Adipocyte (in vitro differentiated cells): ENCODE data around the gene TMC2.

ENCODE experiments used
- DNase-seq: peaks from one replicate; pipeline ENCODE4 v3.0.0-alpha.2; 2015; ENCODE audit warnings: low read depth
- H3K27me3 ChIP-seq: replicated peaks from 2 replicates; pipeline ENCODE4 v1.7.0; 2013; ENCODE audit warnings: mild to moderate bottlenecking, low read length, moderate library complexity; ENCODE audit not compliant: control insufficient read depth, insufficient read depth
- H3K36me3 ChIP-seq: 2 replicates; pipeline ENCODE4 v1.7.0; 2013; ENCODE audit warnings: low read length, mild to moderate bottlenecking, moderate library complexity; ENCODE audit not compliant: control insufficient read depth, insufficient read depth, severe bottlenecking
- H3K4me1 ChIP-seq: 2 replicates; pipeline ENCODE4 v1.7.0; 2013; ENCODE audit warnings: mild to moderate bottlenecking, low read length, moderate library complexity; ENCODE audit not compliant: control insufficient read depth, insufficient read depth
- H3K4me3 ChIP-seq: 2 replicates; pipeline ENCODE4 v1.7.0; 2013; ENCODE audit warnings: mild to moderate bottlenecking, low read length, moderate library complexity
- H3K9ac ChIP-seq: 2 replicates; pipeline ENCODE4 v1.7.0; 2013; ENCODE audit warnings: mild to moderate bottlenecking, low read length, moderate library complexity
- H3K9me3 ChIP-seq: 2 replicates; pipeline ENCODE4 v1.7.0; 2013; ENCODE audit warnings: mild to moderate bottlenecking, low read length, moderate library complexity; ENCODE audit not compliant: control insufficient read depth

TMC2 gene

DNA sequence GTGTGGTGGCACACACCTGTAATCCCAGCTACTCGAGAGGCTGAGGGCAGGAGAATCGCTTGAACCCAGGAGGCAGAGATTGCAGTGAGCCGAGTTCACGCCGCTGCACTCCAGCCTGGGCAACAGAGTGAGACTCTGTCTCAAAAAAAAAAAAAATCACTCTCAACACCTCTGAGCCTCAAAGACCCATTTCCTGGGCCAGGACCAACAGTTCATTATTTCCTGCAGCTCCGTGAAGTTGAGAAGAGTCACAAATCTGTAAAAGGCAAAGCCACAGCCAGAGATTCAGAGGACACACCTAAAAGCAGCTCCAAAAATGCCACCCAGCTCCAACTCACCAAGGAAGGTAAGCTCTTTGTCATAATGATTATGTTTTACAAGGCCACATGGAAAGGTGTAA lies 100.9 kb downstream of the TMC2 start:
- H3K4me3 ChIP-seq = no peak overlapping the region
- H3K9ac ChIP-seq = no peak overlapping the region
- no peaks in the 10 kb centered on the region for H3K9me3 ChIP-seq
- peaks cover 6% of the 10 kb centered on the region for H3K4me1 ChIP-seq
- H3K27me3 ChIP-seq = peaks cover 6% of the 10 kb centered on the region
- no peak for DNase-seq
- no peaks in the 10 kb centered on the region for H3K36me3 ChIP-seq

- DNase-seq = no peak
- Histone ChIP-seq H3K9ac (no peak overlapping the region), H3K27me3 (peaks cover 5% of the 10 kb centered on the region), H3K4me1 (no peaks in the 10 kb centered on the region), H3K9me3 (no peaks in the 10 kb centered on the region), H3K36me3 (peaks cover 10% of the 10 kb centered on the region), H3K4me3 (no peak overlapping the region)
Observed at GRCh38 chr20:2640260-2640659, 103.9 kb downstream of the TMC2 start.

DNA sequence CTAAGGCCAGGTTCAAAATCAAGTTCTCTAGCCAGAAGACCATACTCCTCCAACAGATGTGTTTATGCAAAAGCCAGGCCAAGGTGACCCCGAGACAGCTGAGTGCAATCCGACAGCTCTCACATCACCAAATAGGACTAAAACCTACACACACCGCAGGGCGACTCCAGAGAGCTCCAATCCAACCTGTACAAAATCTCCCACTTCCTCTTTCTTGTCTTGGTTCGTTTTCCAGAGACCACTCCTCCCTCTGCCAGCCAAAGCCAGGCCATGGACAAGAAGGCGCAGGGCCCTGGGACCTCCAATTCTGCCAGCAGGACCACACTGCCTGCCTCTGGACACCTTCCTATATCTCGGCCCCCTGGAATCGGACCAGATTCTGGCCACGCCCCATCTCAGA lies 104.5 kb downstream of the TMC2 start:
- no peaks in the 10 kb centered on the region for H3K27me3 ChIP-seq
- DNase-seq = no peak
- H3K36me3 ChIP-seq = peaks cover 10% of the 10 kb centered on the region
- H3K4me3 ChIP-seq = no peak overlapping the region
- H3K9me3 ChIP-seq = no peaks in the 10 kb centered on the region
- H3K4me1 ChIP-seq = no peaks in the 10 kb centered on the region
- no peak overlapping the region for H3K9ac ChIP-seq

GRCh38 chr20:2643708-2644107 lies 107.3 kb downstream of the TMC2 start:
- no peak overlapping the region for H3K4me3 ChIP-seq
- peaks cover 10% of the 10 kb centered on the region for H3K36me3 ChIP-seq
- no peak for DNase-seq
- H3K27me3 ChIP-seq = no peaks in the 10 kb centered on the region
- H3K9ac ChIP-seq = no peak overlapping the region
- H3K4me1 ChIP-seq = no peaks in the 10 kb centered on the region
- no peaks in the 10 kb centered on the region for H3K9me3 ChIP-seq

DNA sequence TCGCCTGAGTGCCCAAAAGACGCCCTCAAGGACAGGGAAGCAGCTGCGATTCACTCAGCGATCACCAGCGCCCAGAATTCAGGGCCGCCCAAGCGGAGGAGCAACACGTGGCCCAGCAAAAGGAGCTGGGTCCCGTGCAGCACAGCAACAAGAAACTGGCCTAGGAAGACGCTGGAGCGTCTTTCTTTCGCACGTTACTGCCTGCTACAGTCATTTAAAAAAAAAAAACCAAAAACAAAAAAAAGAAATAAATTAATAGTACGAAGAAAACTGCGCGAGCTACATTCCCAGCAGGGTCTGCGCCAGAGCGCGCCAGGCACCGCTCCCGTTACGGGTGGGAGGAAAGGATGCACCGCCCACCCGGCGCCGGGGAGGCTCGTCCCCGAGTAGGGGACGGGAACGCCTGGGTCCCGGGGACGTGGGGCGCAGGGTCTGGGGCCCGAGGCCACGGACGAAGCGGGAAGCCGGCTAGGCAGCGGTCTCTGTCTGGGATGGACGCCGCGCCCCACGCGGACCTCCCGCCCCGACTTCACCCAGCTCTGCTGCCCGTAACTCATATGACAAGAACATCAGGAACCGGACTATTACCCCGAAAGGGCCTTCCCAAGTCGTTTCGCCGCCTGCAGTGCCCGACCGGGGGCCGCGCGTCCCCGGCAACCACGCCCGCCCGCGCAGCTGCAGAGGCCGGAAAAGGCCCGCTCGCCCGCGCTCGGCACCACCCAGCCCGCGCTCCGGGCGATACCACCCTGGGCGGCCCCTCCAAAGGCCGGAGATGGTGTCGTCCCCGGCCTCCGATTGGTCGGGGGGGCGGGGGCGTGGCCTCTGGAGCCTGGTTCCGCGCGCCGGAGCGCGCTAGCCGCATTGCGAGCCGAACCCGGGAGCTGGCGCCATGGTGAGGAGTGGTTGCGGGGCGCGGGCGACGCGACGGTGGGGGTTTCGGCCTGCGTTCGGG lies 115.7 kb downstream of the TMC2 start, which contains the start of gene NOP56:
TSS of gene NOP56 (plus strand) at position 861 of the 952 bp plus-strand sequence. CDS start at position 890, 29 bp downstream.
- peak; percentile 97 for DNase-seq
- Histone ChIP-seq H3K4me1 (peaks cover 21% of the 10 kb centered on the region), H3K9ac (peak within 1 kb of the TSS; percentile 94), H3K27me3 (no peaks in the 10 kb centered on the region), H3K9me3 (no peaks in the 10 kb centered on the region), H3K4me3 (peak within 1 kb of the TSS; percentile 96), H3K36me3 (peaks cover 32% of the 10 kb centered on the region)

DNA sequence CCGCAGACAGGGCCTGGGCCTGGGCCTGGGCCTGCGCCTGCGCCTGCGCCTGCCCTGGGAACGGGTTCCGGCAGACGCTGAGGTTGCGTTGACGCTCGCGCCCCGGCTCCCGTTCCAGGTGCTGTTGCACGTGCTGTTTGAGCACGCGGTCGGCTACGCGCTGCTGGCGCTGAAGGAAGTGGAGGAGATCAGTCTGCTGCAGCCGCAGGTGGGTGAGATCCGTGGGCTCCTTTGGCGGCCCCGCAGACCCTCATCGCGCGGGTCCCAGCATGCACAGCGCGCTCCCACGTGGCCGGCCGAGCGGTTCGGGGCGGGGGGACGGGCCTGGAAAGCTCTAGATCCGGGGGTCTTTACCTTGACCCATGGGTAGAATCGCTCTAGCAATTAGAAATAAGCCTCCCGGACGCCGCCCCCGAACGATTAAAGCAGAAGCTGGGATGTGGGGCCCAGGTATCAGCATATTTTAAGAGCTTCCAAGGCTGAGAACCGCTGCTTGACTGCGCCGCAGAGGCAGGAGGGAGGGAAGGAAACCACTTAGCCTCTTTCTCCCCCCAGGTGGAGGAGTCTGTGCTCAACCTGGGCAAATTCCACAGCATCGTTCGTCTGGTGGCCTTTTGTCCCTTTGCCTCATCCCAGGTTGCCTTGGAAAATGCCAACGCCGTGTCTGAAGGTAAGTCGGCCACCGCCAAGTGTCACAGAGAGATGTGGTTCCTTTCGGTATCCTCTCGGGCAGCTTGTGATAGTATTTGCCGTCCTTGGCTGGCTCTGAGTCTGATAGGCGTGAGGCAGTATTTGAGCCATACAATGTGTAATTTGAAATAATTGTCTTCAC lies 116.6 kb downstream of the TMC2 start:
- peak; percentile 64 for DNase-seq
- no peaks in the 10 kb centered on the region for H3K27me3 ChIP-seq
- peak overlapping the region; percentile 94 for H3K9ac ChIP-seq
- H3K36me3 ChIP-seq = peaks cover 41% of the 10 kb centered on the region
- no peaks in the 10 kb centered on the region for H3K9me3 ChIP-seq
- peak overlapping the region; percentile 96 for H3K4me3 ChIP-seq
- peaks cover 21% of the 10 kb centered on the region for H3K4me1 ChIP-seq

- no peak for DNase-seq
- no peaks in the 10 kb centered on the region for H3K9me3 ChIP-seq
- H3K36me3 ChIP-seq = peaks cover 50% of the 10 kb centered on the region
- peak overlapping the region; percentile 94 for H3K9ac ChIP-seq
- no peaks in the 10 kb centered on the region for H3K27me3 ChIP-seq
- H3K4me1 ChIP-seq = peaks cover 21% of the 10 kb centered on the region
- peak overlapping the region; percentile 96 for H3K4me3 ChIP-seq
Observed at GRCh38 chr20:2653556-2654383, 117.4 kb downstream of the TMC2 start.

DNA sequence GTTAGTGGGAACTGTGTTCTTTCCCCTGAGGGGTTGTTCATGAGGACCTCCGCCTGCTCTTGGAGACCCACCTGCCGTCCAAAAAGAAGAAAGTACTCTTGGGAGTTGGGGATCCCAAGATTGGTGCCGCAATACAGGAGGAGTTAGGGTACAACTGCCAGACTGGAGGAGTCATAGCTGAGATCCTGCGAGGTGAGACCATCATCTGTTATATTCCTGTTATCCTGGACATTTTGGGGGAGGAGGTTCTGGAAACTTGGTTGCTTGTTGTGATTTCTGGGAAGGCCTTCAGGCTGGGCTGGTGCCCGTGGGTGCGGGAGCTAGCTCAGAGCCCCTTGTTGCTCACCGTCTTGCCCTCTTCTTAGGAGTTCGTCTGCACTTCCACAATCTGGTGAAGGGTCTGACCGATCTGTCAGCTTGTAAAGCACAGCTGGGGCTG lies 118.0 kb downstream of the TMC2 start:
- Histone ChIP-seq H3K27me3 (no peaks in the 10 kb centered on the region), H3K9me3 (no peaks in the 10 kb centered on the region), H3K4me3 (peak overlapping the region; percentile 96), H3K36me3 (peaks cover 56% of the 10 kb centered on the region), H3K9ac (peak overlapping the region; percentile 94), H3K4me1 (peaks cover 21% of the 10 kb centered on the region)
- no peak for DNase-seq

DNA sequence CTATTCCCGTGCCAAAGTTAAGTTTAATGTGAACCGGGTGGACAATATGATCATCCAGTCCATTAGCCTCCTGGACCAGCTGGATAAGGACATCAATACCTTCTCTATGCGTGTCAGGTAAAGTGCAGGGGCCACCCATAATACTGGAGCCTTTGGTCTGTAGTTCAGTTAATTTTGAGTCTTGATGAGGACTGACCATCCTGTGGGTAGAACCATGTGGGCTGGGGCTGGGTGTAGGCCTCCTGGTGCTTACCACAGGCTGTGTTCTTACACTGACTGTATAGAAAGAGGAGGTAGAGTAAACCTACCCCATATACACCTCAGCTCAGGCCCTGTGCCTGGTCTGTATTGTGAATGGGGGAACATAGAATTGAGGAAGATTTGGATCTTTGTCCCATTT lies 118.5 kb downstream of the TMC2 start:
- Histone ChIP-seq H3K4me3 (peak overlapping the region; percentile 96), H3K9ac (peak overlapping the region; percentile 94), H3K9me3 (no peaks in the 10 kb centered on the region), H3K27me3 (no peaks in the 10 kb centered on the region), H3K4me1 (peaks cover 21% of the 10 kb centered on the region), H3K36me3 (peaks cover 60% of the 10 kb centered on the region)
- no peak for DNase-seq

- DNase-seq = no peak
- H3K4me3 ChIP-seq = no peak overlapping the region
- H3K9me3 ChIP-seq = no peaks in the 10 kb centered on the region
- peaks cover 21% of the 10 kb centered on the region for H3K4me1 ChIP-seq
- peaks cover 67% of the 10 kb centered on the region for H3K36me3 ChIP-seq
- H3K9ac ChIP-seq = peak overlapping the region; percentile 94
- no peaks in the 10 kb centered on the region for H3K27me3 ChIP-seq
Observed at GRCh38 chr20:2655331-2656116, 119.2 kb downstream of the TMC2 start.
